Measurements from ENCODE around the gene MTMR3.
A peak's percentile ranks its signal among the peaks of the same experiment; 100 is the strongest.
"Not testable (repeated sequence)": the region's sequence is repeated elsewhere in the genome, so short reads cannot be mapped to it uniquely, and the experiment has no call there.

The MTMR3 gene

DNA sequence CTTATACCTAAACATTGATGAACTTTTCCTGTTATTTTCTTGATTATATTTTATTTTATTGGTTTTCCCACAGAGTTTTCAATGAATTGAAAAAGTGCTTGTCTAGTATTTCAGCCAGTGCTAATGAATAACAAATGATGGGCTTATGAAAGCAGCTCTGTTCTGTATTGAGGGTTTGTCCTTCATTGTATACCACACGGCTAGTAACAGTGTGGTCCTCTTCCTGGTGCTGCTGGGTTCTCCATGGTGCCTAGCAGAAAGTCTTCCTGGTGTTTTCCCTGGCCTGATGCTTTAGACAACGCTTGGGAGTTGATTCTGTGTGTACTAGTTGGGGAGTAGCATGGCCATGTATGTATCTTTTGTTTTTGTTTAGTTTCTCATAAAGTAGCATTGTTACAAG is 89.1 kb downstream of the MTMR3 start:
- no peak for DNase-seq

DNA sequence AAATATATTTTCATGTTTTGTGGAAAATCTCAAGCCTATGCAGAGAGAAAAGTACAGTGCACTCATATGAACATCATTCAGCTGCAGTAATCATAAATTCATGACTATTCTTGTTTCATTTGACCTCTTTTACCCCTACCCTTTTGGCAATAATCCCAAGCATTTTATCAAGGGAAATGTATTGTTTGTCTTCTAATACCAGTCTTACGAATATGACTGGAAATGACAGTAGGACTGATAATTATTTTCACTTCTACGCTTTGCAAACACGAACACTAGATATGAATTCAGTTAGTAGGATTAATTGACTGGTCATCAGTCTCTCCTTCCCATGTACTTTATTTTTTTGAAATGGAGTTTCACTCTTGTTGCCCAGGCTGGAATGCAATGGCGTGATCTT is 90.3 kb downstream of the MTMR3 start:
- DNase-seq, result no peak

DNA sequence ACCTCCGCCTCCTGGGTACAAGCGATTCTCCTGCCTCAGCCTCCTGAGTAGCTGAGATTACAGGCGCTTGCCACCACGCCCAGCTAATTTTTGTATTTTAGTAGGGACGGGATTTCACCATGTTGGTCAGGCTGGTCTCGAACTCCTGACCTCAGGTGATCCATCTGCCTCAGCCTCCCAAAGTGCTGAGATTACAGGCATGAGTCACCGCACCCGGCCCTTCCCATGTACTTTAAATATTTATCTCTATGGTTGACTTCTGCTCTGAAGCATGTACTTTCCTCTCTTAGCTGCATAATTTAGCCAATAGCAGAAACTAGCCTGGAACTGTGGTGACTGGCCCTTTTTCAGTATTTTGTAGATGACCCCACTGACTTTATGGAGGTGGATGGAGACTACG is 90.7 kb downstream of the MTMR3 start:
- not testable (repeated sequence) for DNase-seq

GRCh38 chr22:29975494-29975893 is 92.5 kb downstream of the MTMR3 start:
- DNase-seq, result no peak

GRCh38 chr22:29977107-29977506 is 94.1 kb downstream of the MTMR3 start:
- DNase-seq, result no peak

DNA sequence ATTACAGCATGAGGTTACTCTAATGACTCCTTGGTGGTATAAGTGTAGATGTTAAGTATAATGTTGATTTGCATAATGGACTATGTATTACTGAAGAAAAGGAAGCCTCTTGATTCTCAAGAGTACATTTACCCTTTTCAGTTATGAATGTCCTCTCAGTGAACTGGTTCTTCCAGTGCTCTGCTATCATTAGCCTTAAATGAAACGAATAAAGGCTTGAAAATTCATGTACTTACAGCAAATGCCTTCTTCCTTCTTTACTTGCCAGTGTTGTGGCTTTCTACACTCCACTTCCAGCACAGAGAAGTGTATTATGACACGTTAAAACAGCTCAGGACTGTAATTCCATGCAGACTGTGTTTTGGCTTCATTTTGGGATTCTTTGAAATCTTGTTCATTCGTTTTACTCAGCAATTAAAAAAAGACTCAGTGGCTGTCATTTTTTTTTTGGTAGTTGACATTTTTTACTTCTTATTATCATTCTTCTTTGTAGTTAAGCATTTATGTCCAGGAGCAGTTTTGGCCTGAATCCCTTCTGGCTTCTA is 96.9 kb downstream of the MTMR3 start:
- DNase-seq, result no peak

DNA sequence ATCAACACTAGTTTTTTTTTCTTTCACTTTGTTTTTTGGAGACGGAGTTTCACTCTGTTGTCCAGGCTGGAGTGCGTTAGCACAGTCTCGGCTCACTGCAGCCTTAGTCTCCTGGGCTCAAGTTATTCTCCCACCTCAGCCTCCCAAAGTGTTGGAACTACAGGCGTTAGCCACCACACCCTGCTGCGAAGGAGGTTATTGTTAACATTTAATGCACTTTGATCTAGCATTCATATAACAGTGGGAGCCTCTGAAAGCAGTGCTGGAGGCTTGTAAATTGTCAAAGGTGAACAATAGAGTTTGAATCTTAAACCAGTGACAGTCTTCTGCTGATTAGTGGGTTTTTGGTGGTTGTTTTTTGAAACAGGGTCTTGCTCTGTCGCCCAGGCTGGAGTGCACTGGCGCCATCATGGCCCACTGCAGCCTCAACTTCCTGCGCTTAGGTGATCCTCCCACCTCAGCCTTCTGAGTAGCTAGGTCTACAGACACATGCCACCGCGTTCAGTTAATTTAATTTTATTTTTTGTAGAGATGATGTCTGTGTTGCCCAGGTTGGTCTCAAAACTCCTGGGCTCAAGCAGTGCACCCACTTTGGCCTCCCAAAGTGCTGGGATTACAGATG is 100.4 kb downstream of the MTMR3 start:
- DNase-seq, result no peak

DNA sequence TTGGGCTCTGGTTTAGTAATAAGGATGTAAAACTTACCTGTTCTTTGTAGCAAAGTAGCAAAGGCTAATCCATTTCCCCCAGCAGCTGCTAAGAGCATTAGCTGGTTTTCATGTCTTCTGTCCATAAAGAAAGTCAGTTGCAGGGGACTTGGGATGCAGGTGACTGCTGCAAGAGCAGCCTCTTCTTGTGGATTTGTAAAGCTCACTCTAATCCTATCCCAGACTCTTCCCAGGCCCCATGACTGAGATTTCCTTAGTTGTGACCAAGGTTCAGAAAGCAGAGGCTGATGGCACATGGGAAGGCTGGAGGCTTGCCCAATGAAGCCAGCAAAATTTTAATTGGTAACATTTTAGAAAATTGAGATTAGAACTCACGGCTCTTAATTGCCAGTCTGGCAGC is 102.9 kb downstream of the MTMR3 start:
- DNase-seq, result no peak

DNA sequence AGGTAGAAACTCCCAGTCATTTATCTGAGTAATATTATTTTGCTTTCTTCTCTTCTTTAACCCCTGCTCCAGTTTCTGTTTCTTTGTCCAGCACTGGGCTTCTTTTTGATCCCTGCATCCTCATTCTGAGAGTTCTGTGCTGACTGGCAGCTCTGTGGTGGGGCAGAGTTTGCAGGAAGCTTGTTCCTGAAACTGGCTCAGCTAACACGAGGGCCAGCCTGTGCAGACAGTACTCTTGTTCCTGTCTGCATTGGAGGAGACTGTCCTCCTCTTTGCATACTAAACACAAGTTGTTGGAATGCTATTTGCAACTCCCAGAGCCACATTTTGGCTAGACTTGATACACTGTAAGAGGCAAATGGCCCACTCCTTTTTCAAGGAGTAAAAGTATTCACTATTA is 104.2 kb downstream of the MTMR3 start:
- no peak for DNase-seq

DNA sequence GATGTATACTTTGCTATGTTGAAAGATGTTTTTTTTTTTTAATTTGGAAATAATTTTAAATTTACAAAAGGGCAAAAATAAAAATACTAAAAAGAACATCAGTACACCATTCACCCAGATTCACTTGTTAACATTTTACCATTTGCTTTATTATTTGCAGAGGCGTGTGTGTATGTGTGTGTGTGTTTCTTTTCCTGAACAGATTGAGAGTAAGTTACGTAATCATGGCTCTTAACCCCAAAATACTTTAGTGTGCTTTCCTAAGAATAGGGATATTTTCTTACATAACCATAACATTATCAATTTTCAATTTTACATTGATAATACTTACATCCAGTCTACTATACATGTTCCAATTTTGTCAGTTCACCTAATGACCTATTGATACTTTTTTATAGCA is 105.7 kb downstream of the MTMR3 start:
- no peak for DNase-seq

- DNase-seq, result no peak
These were observed 106.5 kb downstream of the MTMR3 start for GRCh38 chr22:29989446-29989845.

GRCh38 chr22:29992341-29993275 is 109.6 kb downstream of the MTMR3 start:
- DNase-seq, result no peak

GRCh38 chr22:29994027-29994715 is 111.2 kb downstream of the MTMR3 start:
- DNase-seq, result peak; percentile 5

DNA sequence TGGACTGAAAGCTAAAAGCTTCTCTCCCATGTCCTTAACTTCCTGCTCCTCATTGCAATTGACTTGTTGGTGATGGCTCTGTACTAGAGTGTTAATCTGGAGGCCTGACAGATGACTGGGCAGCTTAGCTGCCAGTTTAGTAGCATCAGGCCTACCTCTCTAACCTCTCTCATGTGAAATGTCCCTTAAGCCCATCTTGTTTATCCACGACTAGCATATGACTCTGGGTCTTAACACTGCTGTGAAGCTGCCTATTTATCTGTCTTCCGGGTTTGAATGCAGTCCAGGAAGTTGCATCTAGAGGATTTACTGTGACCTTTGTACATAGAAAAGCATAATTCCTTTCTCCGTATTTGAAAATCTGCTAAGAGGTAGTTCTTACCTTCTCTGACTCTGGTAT is 112.0 kb downstream of the MTMR3 start:
- DNase-seq, result no peak

DNA sequence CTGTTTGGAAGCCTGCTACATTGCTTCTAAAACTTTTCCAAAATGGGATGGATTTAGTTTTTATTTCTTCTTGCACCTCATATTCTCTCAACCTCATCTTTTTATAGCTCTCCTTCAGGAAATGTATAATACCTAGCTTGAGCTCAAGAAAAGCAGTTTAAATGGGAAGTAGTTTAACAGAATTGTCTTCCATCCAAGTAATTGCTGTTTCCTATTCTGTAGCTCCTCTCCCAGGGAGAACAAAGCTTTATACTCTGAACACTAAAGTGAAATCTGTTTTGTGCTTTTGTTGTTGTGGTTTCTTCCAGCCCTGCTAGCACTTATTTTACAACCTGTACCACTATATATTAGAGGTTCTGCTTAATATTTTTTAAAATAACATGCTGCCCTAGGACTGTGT is 114.1 kb downstream of the MTMR3 start:
- DNase-seq, result no peak

GRCh38 chr22:29997516-29997915 is 114.5 kb downstream of the MTMR3 start:
- DNase-seq, result no peak

- no peak for DNase-seq
These were observed 115.8 kb downstream of the MTMR3 start for GRCh38 chr22:29998627-29999384.

- DNase-seq, result no peak
These were observed 117.6 kb downstream of the MTMR3 start for GRCh38 chr22:30000566-30000965.

DNA sequence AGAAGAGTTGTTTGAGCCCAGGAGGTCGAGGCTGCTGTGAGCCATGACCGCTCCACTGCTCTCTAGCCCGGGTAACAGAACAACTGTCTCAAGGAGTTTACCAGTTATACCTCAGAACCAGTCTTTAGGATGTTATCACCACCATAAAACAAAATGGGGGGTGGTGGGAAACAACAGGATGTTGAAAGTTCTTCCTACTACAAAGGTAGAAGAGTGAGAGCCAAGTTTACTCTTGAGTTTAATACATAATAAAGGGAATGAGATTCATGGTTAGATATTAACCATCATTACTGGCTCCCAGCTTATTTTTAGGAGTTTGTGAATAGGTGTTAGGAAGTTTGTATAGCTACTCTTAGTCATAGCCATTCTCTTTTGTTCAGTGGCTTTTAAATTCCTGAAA is 118.5 kb downstream of the MTMR3 start:
- DNase-seq, result no peak

DNA sequence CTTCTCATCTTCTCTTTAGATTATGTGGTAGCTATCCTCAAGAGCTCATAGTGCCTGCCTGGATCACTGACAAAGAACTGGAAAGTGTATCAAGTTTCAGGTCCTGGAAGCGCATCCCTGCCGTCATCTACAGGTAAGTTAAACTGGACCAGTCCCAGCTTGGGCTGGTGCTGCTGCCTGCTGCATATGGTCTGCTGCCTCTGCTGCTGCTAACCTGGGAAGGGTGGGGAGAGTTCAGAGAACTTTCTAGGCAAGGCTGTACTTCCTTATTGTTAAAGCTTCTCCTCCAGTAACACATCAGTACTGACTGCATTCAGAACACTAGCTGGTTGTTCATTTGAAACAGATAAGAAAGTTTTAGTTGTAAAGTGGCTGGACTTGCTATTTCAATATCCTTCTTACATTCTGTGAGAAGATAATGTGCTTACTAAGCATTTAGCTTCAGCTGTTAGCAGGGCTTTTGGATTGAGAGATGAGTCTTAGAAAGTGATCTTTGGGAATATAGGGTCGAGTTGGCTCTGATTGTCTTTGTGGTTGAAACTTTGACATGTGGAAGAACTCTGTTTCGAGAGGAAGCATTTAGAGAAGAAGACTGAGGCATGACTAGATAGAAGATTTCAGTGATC is 120.0 kb downstream of the MTMR3 start:
- no peak for DNase-seq

DNA sequence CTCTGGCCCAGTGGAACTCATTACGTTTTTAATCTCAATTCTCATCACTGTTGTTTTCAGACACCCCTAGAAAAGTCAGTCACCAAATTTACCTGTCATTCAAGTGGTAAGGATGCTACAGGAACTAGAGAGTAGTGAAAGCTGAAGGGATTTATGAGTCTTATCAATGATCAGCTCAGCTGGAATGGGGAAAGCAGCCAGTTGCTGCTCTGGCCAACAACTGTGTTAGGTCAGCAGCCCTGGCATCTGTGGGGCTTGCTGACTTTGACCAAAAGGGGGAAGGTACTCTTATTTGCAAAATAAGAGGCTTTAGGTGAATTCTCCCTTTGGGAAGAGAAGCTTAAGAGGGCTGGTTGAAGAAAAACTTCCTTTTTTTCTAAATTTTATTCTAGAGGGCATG is 121.1 kb downstream of the MTMR3 start:
- no peak for DNase-seq

DNA sequence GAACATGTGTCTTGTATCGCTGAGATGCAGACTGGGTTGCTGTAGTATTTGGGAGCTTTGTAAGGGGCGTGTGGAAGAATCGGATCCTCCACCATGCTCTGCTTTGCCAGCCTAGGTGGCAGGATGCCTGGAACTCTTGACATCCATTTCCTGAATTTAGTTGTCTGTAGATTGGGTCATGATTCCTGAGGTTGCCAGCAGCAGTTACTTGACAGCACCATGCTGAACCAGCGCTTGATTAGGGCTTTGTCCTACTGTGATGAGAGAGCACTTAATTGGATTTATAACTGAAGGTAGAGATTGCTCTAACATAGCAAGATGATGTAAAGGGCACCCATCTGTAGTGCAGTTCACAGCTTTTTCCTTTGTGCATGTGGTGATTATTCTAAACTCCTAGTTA is 121.7 kb downstream of the MTMR3 start:
- DNase-seq, result peak; percentile 55

Measured in NCI-H446 treated with DMSO at 0.1 percent for 48 hours (cell line).